NCI-H1694 treated with DMSO at 0.1 percent for 48 hours (cell line): ENCODE data around the gene RBMS1.
A peak's percentile ranks its signal among the peaks of the same experiment; 100 is the strongest.
"Not testable (repeated sequence)": the region's sequence is repeated elsewhere in the genome, so short reads cannot be mapped to it uniquely, and the experiment has no call there.

ENCODE experiments used
- DNase-seq: peaks from one replicate; lab custom pipeline; 2025; lab: John Stamatoyannopoulos, UW

The RBMS1 gene

GRCh38 chr2:160433466-160434140 is 60.0 kb downstream of the RBMS1 start:
- DNase-seq = no peak

- DNase-seq = no peak
These were observed 61.0 kb downstream of the RBMS1 start for GRCh38 chr2:160432633-160433032.

DNA sequence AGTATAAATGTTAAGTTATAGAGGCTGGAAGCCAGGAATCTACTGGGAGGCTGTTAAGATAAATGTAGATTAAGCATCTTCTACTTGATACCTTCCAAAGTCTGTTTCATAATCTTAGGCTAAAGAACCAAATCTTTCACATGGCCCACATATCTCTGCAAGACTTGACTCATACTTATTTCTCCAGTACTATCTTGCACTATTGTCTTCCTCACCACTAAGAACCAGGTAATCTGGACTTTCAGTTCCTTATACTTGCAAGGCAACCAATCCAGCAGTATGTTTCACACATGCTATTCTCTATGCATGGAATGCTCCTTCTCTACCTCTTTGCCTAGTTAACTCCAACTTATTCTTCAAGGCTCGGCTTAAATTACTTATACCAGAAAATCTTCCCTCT is 62.2 kb downstream of the RBMS1 start:
- no peak for DNase-seq

GRCh38 chr2:160430001-160430344 is 63.6 kb downstream of the RBMS1 start:
- DNase-seq = no peak

DNA sequence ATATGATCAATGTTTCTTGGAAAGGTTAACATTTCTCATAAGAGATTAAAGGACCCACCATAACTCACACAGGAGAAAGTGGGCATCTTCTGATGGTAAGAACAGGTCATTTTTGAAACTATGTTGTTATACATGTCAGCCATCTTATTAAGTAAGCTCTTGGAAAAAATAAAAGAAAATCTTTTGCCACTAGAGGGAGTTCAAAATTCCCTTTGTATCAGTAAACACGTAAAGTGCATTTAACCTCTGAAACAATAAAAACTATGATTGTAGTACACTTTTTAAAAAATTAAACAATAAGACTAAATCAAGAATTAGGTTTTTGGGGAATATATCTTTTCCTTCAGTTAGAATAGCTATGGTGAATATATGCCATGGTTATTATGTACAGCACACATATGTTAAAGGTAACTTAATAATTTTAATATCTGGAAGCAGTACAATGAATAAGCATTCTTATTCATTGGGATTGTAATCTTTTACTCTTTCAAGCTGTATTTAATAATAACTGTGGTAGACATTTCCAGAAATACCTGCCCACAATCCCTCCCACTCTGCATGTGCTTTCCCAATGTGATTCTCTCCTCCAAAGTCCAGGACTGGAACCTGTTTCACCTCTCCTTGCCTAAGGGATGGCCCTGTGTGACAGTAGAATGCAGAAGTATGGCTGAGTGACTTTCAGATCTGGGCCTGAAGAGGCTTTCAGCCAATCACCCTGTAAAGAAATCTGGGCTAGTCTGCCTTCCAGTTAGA is 64.2 kb downstream of the RBMS1 start:
- peak; percentile 27 for DNase-seq

DNA sequence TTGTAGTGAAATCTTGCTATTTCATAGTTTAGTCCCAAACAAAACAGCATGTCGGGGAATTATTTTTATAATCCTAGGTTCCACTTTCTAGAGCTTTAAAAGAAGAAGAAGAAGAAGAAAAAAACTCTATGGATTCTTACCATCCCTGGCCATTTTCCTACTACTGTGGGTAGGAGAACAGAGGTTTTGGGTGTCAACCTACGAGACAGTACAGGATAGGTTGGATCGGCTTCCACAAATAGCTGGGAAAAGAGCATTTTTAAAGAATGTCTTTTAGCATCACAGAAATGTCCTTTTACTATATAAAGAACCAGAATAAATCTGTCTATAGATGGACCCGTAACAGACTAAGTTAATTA is 65.2 kb downstream of the RBMS1 start:
- DNase-seq = no peak

GRCh38 chr2:160427629-160428404 is 65.8 kb downstream of the RBMS1 start:
- no peak for DNase-seq

GRCh38 chr2:160426604-160427003 is 67.0 kb downstream of the RBMS1 start:
- no peak for DNase-seq

DNA sequence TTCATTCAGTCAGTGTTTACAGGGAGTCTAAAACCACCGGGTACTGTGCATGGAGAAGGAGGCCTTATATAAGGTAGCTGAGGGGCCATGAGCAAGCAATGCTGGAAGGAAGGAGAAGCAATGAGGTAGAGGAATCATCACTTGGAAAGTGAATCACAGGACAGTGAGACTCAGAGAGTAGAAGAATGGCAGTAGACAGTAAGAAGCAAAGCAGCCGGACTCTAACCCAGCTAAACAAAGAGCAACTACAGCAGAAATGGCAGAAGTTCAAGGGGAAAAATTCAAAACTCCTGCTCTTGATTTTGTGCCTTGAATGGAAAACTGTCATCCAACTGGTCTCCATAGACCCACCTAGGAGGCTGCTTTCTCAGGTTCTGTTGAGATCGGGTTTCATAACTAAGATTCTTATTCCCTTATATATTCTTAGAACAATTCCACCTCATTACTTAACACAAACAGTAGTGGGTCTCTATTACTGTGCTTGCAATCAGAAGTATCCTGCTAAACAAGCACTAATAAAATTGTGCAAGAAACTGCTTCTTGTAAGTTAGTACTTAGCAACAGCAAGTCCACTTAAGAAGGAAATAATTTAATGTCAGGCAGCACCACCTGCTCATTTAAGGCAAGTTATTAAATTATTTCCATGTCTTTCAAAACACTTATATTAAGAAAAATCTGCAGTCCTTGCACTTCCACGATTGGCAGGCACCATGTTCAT is 68.0 kb downstream of the RBMS1 start:
- no peak for DNase-seq

- no peak for DNase-seq
These were observed 70.5 kb downstream of the RBMS1 start for GRCh38 chr2:160423126-160423525.

- DNase-seq = not testable (repeated sequence)
These were observed 71.7 kb downstream of the RBMS1 start for GRCh38 chr2:160421646-160422501.

DNA sequence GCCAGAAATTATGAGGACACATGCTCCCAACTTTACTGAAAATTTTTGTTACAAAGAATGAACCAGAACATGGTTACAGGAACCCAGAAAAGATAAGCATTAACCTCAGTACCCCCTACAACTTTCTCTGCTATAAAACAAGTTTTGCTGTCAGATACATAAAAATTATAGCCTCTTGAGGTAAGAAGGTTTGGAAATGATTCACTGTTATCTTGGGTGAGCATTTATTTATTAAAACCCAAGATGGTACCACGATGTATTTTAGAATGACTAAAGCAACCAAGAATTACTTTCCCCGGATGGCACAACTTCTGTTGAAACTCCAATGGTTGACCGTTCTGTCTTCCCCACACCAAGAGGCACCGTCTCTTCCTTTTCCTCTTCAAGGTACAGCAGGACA is 72.9 kb downstream of the RBMS1 start:
- no peak for DNase-seq

- no peak for DNase-seq
These were observed 73.7 kb downstream of the RBMS1 start for GRCh38 chr2:160419776-160420505.

DNA sequence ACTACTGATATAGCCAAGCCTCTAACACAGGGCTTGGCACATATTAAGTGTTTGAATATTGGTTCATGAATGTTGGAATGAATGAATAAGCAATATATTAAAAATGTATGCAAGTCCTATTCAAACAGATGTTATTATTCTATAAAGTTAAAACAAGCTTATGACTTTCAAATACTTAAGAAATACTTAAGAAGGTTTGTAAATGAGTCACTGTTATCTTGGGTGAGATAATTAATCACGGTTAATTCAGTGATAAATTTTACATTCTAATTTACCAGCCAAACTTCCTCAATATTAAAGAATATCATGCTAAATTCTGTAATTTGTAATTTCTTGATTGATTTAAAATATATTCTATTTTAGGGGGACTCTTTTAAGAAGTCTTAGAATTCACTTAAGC is 74.8 kb downstream of the RBMS1 start:
- no peak for DNase-seq

GRCh38 chr2:160418398-160418765 is 75.2 kb downstream of the RBMS1 start:
- no peak for DNase-seq

GRCh38 chr2:160417745-160418397 is 75.7 kb downstream of the RBMS1 start:
- no peak for DNase-seq

DNA sequence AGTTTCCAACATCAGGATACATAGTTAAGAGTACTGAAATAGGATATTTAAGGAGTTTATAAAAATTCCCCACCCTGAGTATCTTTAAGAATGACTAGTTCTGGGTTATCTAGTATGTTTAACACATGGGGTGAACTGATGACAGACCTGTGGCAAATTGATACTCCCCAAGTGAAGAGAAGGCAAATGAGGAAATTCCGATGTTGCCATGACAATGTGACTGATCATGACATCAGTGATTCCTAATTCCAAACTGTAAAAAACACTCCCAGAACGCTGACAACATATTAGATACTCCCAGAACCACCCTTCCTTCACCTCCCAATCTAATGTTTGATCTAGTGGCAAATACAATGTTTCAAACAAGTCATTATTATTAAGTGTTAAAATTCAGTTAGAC is 77.6 kb downstream of the RBMS1 start:
- no peak for DNase-seq

GRCh38 chr2:160411955-160412354 is 81.7 kb downstream of the RBMS1 start:
- no peak for DNase-seq

DNA sequence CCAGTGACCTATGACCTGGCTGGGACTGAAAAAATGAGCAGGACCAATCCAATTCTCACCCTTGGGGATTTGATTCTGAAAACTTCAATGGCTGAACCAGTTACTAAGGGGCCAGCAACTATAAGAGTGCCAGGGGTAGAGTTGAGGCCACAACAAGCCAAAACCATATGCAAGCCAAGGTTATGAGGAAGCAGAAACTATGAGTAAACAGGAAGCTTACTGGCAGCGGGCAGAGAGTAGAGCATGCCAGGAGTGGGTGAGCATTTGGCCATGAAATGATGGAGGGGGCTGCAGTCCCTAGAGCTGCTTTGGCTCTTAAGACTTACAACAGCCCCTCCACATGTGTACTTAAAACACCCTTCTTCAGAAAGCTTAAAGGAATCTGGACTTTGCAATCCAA is 82.4 kb downstream of the RBMS1 start:
- DNase-seq = no peak

- DNase-seq = no peak
These were observed 84.1 kb downstream of the RBMS1 start for GRCh38 chr2:160409480-160409879.

DNA sequence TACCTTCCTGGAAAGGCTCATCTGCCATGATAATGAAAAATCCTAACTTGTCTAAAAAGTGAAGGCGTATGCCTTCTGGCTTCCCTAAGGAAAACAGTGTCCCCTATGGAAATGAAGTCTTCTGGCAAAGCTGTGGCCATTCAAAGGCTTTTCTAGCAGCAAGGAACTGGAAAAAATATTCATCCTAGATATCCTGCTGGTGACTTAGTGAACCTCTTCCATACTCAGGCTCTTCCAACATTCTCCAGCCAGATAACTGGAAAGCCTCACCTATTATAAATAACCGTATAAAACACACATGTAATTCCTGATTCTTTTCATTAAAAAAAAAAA is 84.7 kb downstream of the RBMS1 start:
- DNase-seq = no peak
